Stimulated activated CD8-positive, alpha-beta memory T cell treated with anti-CD3 and anti-CD28 coated beads, Interleukin-4, amount 100 ng/mL, for 1 hour (primary cell): Measurements from ENCODE around the gene ARID1B.
"Not testable (repeated sequence)": the region's sequence is repeated elsewhere in the genome, so short reads cannot be mapped to it uniquely, and the experiment has no call there.

Experiments
- DNase-seq, 2 donors: peaks; one replicate each; pipeline ENCODE4 v3.0.0-alpha.2; 2020; ENCODE audit warnings: low read depth in 2 of 2, low spot score in 1 of 2

Gene ARID1B

GRCh38 chr6:156933201-156934068 is 156.3 kb downstream of the ARID1B start:
- no peak for DNase-seq

DNA sequence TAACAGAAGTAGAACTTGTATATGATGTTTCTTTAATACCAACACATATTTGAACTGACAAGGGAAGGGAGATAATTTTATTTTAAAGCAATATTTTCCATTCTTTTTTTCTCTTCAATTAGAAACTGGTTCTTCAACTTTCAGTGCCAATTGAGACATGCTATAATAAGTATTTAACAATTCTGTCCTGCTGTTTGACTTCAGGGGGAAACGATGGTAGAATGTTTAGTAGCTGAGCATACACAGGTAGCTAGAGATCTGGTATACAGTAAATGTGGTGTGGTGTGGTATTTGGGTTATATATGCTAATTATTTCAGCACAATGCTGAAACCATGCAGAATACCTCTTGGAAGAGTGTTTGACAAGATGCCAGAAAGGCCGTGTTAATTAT is 156.9 kb downstream of the ARID1B start:
- no peak for DNase-seq

DNA sequence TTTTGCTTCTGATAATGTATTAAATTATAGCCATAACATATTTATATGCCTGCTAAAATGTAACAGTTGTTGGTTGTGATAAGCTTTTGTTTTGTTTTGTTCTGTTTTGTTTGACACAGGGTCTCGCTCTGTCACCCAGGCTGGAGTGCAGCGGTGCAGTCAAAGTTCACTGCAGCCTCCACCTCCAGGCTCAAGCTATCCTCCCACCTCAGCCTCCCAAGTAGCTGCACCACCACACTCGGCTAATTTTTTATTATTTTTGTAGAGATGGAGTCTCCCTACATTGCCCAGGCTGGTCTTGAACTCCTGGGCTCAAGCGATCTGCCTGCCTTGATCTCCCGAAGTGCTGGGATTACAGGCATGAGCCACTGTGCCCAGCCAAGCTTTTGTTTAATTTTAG is 157.8 kb downstream of the ARID1B start:
- DNase-seq: no peak

DNA sequence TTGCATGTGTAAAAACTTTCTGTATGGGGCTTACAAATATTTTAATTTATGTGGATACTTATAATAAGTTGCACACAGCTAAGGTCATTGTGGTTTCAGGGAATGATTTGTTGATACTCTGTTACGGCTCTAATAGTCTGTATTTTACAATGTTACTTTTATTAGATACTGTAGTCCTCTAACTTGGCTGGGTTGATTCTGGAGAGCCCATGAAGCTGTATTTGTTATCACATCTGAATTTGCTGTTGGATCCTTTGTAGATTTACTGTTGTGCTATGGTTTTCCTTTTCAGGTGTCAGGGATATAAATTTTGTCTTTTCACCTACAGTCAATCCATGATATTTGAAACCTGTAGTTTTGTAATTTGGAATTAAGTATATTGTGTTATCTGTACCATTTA is 161.0 kb downstream of the ARID1B start:
- no peak for DNase-seq

- no peak for DNase-seq
These were observed 163.0 kb downstream of the ARID1B start for GRCh38 chr6:156940221-156940620.

DNA sequence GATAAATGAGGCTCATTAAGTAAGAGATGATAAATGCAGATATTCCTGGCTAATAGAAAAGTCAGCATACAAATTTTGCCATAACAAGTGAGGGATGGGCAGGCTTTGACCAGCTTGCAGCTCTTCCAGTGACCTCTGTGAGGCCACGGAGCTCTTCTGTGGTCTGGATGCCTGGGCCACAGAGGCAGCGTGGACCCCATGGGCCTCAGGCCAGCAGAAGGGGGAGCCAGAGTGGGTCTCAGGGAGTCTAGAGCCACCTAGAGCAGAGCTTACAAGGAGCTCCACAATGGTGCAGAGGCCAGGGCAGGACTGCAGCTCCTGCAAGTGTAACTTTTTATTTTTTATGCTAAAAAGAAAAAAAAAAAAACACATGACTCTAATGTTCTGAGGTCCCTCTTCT is 165.1 kb downstream of the ARID1B start:
- DNase-seq: no peak

DNA sequence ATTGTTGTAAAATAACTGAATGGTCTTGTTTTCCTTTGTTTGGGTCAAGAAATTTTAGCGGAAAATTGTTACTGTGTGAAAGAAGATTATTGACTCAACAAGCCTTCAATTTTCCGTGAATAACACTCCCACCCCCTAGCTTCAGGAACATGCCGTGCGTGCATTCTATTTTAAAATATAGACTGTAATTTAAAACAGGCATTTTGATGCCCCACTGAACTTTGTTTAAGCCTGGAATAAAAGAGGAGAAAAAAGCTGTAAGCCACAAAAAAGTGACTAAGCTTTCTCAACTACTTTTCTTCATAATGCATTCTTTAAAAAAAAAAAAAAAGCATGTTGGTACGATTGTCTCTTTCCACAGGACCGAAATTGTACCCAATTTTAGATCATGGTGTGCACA is 166.0 kb downstream of the ARID1B start:
- DNase-seq: no peak

- DNase-seq: no peak
These were observed 166.6 kb downstream of the ARID1B start for GRCh38 chr6:156943816-156944215.

GRCh38 chr6:156944412-156944811 is 167.2 kb downstream of the ARID1B start:
- DNase-seq: no peak

DNA sequence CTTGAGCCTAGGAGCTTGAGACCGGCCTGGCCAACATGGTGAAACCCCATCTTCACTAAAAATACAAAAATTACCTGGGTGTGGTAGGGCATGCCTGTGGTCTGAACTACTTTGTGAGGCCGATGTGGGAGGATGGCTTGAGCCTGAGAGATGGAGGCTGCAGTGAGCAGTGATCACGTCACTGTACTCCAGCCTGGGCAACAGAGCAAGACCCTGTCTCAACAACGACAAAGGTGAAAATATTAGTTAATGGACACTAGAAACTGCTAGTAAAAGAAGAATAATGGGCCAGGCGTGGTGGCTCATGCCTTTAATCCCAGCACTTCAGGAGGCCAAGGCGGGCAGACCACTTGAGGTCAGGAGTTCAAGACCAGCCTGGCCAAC is 168.6 kb downstream of the ARID1B start:
- not testable (repeated sequence) for DNase-seq

- no peak for DNase-seq
These were observed 169.3 kb downstream of the ARID1B start for GRCh38 chr6:156946370-156946936.

DNA sequence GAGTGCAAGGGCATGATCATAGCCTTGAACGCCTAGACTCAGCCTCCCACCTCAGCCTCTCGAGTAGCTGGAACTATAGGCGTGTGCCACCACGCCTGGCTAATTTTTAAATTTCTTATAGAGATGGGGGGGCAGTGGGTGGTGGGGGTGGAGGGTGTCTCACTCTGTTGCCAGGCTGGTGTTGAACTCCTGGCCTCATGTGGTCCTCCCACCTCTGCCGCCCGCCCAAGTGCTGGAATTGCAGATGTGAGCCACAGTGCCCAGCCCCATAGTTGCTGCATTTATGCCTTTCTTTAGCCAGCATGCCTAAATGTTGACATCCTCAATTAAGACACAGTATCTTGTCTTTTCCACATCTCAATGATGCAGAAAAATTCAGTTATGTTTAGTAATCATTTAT is 171.1 kb downstream of the ARID1B start:
- no peak for DNase-seq

DNA sequence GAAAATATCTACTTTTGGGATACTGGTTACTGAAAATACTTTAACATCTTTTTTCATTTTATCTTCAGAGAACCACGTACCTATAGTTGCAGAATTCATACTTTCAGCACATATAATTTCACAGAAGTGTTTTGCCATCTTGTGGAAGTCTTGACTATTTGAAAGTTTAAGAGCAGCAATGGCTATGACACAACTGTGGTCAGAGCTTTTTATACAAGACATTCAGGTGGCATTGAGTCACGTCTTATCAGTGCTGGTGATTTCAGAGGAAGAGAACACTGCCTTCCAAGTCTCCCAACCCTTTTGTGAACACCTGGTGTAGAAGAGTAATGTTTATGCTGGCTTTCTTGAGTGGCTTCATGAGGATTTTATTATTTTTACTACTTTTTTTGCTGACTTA is 171.6 kb downstream of the ARID1B start:
- DNase-seq: no peak

GRCh38 chr6:156949376-156949775 is 172.2 kb downstream of the ARID1B start:
- no peak for DNase-seq

DNA sequence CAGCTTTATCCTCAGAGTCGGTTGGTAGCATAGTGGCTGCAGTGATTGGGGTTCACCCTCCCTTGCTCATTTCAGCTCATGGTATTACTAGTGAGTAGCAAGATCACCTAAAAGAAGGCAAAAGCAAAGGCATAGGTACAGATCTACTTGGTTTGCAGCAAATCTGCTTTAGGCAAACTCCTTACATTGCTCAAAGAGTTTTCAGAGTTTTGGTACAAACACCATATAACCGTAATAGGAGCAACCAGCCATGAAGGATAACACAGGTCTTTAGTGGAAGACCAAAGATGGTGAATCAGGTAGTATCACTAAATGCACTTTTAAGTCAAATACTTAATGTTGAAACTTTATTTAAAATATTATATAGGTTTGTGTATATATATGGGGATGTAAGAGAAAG is 172.9 kb downstream of the ARID1B start:
- no peak for DNase-seq

DNA sequence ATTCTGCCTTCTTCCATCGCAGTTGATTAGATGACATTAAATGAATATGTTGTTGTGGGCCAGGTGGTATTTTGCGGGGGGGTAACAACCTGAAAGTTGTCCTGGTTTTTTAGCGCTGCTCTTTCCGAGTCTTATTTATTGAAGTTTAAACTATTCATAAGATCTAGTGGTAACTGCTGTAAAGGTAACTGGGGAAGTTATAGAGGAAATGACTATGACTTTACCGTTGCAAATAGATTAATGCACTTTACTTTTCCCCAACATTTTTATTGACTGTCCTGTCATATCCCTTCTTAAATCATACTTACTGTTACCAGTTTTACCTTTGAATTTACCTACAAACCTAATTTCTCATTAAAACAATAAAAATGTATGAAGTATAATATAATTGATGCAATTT is 173.4 kb downstream of the ARID1B start:
- DNase-seq: no peak

DNA sequence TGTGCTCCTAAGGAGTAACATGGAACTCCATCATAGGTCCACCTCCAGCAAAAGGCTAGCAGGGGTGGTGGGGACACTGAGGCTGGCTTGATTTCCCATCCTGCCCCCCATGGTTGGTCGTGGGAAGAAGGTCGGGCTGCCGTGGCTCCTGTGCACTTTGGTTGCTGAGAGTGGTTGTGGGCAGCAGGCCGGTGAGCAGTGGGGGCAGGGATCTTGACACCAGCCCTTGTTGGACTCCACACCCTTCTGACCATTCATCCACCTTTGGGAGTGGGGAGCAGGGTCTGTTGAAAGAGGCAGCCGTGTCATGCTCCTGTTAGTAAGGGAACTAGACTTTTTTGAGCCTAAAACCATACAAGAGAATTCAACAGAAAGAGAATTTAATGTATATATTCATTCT is 175.2 kb downstream of the ARID1B start:
- no peak for DNase-seq

DNA sequence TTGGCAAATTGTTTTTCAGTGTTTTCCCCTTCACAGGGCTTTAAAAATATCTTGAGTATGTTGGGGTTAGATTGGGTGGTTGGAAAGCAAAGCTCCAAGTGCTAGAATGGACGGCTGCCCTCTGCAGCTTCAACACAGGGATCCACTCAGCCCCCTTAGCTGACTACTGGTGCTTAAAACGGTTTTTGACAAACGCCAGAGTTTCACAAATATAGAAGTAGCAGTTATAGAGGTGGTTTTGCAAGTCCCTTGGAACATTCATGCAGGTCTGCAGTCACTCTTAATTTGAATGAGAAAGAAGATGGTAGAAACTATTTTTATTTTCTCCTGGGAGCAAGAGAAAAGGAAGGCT is 175.9 kb downstream of the ARID1B start:
- DNase-seq: no peak

DNA sequence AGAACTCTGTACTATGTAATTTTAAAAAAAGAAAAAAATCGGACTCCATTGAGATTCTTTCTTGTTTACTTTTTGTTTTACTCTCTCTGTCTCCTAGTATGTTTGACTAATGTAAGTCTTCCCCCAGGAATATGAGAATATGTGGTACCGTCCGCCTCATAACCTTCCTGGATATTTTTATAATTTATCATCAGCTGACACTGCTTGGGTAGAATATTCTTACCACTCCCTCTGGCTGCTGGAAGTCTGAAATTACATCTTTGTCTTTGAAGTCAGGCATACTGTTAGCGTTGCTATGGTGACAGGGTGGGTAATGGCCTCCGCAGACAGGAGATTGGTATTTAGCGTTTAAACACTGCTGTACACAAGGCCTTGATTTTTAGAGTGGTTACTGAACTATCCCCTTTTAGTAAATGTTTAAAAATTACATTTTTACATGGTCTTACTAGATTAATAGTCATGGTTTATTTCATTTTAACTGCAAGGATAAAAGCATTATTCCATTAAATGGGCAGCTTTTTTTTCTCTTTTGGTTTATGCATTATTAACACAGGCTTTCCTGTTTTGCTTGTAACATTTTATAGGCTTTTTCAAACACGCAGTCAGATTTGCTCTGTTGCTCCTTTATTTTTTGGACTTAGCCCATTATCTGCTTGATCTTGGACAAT is 176.4 kb downstream of the ARID1B start:
- DNase-seq: no peak

GRCh38 chr6:156954191-156954590 is 177.0 kb downstream of the ARID1B start:
- no peak for DNase-seq

DNA sequence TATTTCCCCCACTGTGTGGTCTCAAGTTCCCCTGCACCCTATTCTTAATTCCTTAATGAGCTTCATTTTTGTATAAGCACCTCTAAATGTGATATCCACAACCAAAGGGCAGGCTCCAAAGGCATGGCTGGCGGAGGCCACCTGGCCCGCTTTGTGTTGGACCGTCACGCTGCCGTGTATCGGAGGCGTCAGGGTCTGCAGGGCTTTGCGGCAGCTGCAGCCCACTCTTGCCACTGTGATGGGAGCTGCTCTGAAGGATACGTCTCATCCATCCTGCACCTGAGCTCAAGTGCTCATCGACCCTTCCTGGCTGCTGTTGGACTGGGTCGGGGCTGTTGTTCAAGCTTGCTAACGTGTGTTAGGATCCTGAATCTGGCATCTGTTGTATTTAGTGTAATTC is 177.6 kb downstream of the ARID1B start:
- no peak for DNase-seq

- DNase-seq: no peak
These were observed 178.5 kb downstream of the ARID1B start for GRCh38 chr6:156955494-156956183.
